HepG2 (cell line): ENCODE measurements around the gene KISS1. TPM values are rescaled to one million over a fixed set of nuclear protein-coding genes. Genes with fewer than 3 reads are reported as not detected.

ENCODE experiments used
- GABPB1 ChIP-seq: IDR thresholded peaks from 2 replicates; pipeline ENCODE4 v1.6.1; 2016; ENCODE audit warnings: mild to moderate bottlenecking, missing genetic modification reagents, moderate library complexity, missing compliant biosample characterization
- HDAC6 ChIP-seq: fragments of 200-600 bp; sonication (generic); IDR thresholded peaks from 2 replicates; pipeline ENCODE4 v1.7.0; 2017; ENCODE audit warnings: mild to moderate bottlenecking, antibody characterized with exemption, low read length, low read depth
- MED1 ChIP-seq: sonication (generic); formaldehyde crosslinking; IDR thresholded peaks from 2 replicates; pipeline ENCODE4 v1.4.0; 2020; ENCODE audit warnings: missing genetic modification reagents
- POGK ChIP-seq: sonication (generic); formaldehyde crosslinking; conservative IDR thresholded peaks from 2 replicates; pipeline ENCODE4 v1.8.0; 2022; ENCODE audit warnings: mild to moderate bottlenecking, moderate library complexity, missing genetic modification reagents
- SMAD3 ChIP-seq: sonication (generic); formaldehyde crosslinking; IDR thresholded peaks from 2 replicates; pipeline ENCODE4 v1.4.0; 2020; ENCODE audit warnings: missing genetic modification reagents
- SRF ChIP-seq: IDR thresholded peaks from 2 replicates; pipeline ENCODE4 v1.6.1; 2011; ENCODE audit warnings: mild to moderate bottlenecking, low read depth, low read length, moderate library complexity
- ZBTB1 ChIP-seq: sonication (generic); formaldehyde crosslinking; IDR thresholded peaks from 2 replicates; pipeline ENCODE4 v1.4.0; 2020; ENCODE audit warnings: missing genetic modification reagents, borderline replicate concordance
- ZFYVE20 ChIP-seq: sonication (generic); formaldehyde crosslinking; IDR thresholded peaks from 2 replicates; pipeline ENCODE4 v1.8.0; 2023; ENCODE audit warnings: low read depth, mild to moderate bottlenecking, moderate library complexity, missing genetic modification reagents, borderline replicate concordance
- ZMYM3 ChIP-seq: sonication (generic); formaldehyde crosslinking; IDR thresholded peaks from 2 replicates; pipeline ENCODE4 v1.5.1; 2020; ENCODE audit warnings: mild to moderate bottlenecking, missing genetic modification reagents
- ZNF276 ChIP-seq: sonication (generic); formaldehyde crosslinking; IDR thresholded peaks from 2 replicates; pipeline ENCODE4 v1.4.0; 2020; ENCODE audit warnings: mild to moderate bottlenecking, low read depth, missing genetic modification reagents
- ZNF296 ChIP-seq: sonication (generic); formaldehyde crosslinking; conservative IDR thresholded peaks from 2 replicates; pipeline ENCODE4 v1.5.0; 2020; ENCODE audit warnings: mild to moderate bottlenecking, missing genetic modification reagents
- ZNF772 ChIP-seq: sonication (generic); formaldehyde crosslinking; IDR thresholded peaks from 2 replicates; pipeline ENCODE4 v1.5.0; 2020; ENCODE audit warnings: mild to moderate bottlenecking, missing genetic modification reagents
- ZNF839 ChIP-seq: sonication (generic); formaldehyde crosslinking; IDR thresholded peaks from 2 replicates; pipeline ENCODE4 v1.4.0; 2020; ENCODE audit warnings: missing genetic modification reagents, mild to moderate bottlenecking, borderline replicate concordance
- polyA plus RNA-seq, 8 experiments: library from polyadenylated mRNA; depleted of rRNA in 3 of 8; stranded (reverse) in 7 of 8; unstranded in 1 of 8; fragments of >200 nt; fragmentation: Illumina TruSeq in 4 of 8; extraction: Trizol in 4 of 8; gene quantifications; 2 replicates each; pipeline versions ENCODE4 v1.2.1 to v1.2.3, GENCODE V29; 2011 to 2016; ENCODE audit warnings: low read depth in 4 of 8, missing spikeins in 1 of 8, mixed read lengths in 1 of 8; ENCODE audit not compliant: insufficient read depth in 1 of 8
- total RNA-seq, 5 experiments: library from RNA; depleted of rRNA; stranded (reverse); fragments of >200 nt; fragmentation: Illumina TruSeq; extraction: Trizol; gene quantifications; 2 replicates each; pipeline ENCODE4 v1.2.3, GENCODE V29; 2016; ENCODE audit warnings: low read depth in 1 of 5
- TF ChIP-seq, protein P1 (sequence below): IDR thresholded peaks from 2 replicates; pipeline ENCODE4 v1.4.0; 2020; ENCODE audit warnings: mild to moderate bottlenecking, missing genetic modification reagents
- TF ChIP-seq, protein P2 (sequence below): IDR thresholded peaks from 2 replicates; pipeline ENCODE4 v1.6.1; 2016; ENCODE audit warnings: low read depth, missing genetic modification reagents, missing compliant biosample characterization

The KISS1 gene
- total and polyA plus RNA-seq, 2 of the 13 experiments (the other 11 are each of a cell fraction or from before 2014, with no cell fraction given), result 0.24 to 0.80 TPM

- TF ChIP-seq SRF (no peak), ZNF296 (CRISPR knock-in tag) (no peak), SMAD3 (CRISPR knock-in tag) (no peak), ZFYVE20 (no peak), ZBTB1 (no peak), ZMYM3 (no peak), MED1 (CRISPR knock-in tag) (peak; percentile 60), POGK (no peak), HDAC6 (no peak), GABPB1 (CRISPR knock-in tag) (peak; percentile 22; the same call in 1 of the 2 replicates), ZNF839 (CRISPR knock-in tag) (no peak), ZNF276 (no peak), ZNF772 (CRISPR knock-in tag) (no peak)
- TF ChIP-seq, protein P1, sequence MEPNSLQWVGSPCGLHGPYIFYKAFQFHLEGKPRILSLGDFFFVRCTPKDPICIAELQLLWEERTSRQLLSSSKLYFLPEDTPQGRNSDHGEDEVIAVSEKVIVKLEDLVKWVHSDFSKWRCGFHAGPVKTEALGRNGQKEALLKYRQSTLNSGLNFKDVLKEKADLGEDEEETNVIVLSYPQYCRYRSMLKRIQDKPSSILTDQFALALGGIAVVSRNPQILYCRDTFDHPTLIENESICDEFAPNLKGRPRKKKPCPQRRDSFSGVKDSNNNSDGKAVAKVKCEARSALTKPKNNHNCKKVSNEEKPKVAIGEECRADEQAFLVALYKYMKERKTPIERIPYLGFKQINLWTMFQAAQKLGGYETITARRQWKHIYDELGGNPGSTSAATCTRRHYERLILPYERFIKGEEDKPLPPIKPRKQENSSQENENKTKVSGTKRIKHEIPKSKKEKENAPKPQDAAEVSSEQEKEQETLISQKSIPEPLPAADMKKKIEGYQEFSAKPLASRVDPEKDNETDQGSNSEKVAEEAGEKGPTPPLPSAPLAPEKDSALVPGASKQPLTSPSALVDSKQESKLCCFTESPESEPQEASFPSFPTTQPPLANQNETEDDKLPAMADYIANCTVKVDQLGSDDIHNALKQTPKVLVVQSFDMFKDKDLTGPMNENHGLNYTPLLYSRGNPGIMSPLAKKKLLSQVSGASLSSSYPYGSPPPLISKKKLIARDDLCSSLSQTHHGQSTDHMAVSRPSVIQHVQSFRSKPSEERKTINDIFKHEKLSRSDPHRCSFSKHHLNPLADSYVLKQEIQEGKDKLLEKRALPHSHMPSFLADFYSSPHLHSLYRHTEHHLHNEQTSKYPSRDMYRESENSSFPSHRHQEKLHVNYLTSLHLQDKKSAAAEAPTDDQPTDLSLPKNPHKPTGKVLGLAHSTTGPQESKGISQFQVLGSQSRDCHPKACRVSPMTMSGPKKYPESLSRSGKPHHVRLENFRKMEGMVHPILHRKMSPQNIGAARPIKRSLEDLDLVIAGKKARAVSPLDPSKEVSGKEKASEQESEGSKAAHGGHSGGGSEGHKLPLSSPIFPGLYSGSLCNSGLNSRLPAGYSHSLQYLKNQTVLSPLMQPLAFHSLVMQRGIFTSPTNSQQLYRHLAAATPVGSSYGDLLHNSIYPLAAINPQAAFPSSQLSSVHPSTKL (CRISPR knock-in tag), result 0 out of 2 replicates have a peak, but pooled peaks have one; percentile 39
- TF ChIP-seq, protein P2, sequence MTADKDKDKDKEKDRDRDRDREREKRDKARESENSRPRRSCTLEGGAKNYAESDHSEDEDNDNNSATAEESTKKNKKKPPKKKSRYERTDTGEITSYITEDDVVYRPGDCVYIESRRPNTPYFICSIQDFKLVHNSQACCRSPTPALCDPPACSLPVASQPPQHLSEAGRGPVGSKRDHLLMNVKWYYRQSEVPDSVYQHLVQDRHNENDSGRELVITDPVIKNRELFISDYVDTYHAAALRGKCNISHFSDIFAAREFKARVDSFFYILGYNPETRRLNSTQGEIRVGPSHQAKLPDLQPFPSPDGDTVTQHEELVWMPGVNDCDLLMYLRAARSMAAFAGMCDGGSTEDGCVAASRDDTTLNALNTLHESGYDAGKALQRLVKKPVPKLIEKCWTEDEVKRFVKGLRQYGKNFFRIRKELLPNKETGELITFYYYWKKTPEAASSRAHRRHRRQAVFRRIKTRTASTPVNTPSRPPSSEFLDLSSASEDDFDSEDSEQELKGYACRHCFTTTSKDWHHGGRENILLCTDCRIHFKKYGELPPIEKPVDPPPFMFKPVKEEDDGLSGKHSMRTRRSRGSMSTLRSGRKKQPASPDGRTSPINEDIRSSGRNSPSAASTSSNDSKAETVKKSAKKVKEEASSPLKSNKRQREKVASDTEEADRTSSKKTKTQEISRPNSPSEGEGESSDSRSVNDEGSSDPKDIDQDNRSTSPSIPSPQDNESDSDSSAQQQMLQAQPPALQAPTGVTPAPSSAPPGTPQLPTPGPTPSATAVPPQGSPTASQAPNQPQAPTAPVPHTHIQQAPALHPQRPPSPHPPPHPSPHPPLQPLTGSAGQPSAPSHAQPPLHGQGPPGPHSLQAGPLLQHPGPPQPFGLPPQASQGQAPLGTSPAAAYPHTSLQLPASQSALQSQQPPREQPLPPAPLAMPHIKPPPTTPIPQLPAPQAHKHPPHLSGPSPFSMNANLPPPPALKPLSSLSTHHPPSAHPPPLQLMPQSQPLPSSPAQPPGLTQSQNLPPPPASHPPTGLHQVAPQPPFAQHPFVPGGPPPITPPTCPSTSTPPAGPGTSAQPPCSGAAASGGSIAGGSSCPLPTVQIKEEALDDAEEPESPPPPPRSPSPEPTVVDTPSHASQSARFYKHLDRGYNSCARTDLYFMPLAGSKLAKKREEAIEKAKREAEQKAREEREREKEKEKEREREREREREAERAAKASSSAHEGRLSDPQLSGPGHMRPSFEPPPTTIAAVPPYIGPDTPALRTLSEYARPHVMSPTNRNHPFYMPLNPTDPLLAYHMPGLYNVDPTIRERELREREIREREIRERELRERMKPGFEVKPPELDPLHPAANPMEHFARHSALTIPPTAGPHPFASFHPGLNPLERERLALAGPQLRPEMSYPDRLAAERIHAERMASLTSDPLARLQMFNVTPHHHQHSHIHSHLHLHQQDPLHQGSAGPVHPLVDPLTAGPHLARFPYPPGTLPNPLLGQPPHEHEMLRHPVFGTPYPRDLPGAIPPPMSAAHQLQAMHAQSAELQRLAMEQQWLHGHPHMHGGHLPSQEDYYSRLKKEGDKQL (CRISPR knock-in tag), result no peak
Measured at GRCh38 chr1:204225841-204226735, 29.8 kb upstream of the KISS1 start (continued).
